ENCODE results near the gene SLC38A8. TPM values are rescaled to one million over a fixed set of nuclear protein-coding genes. Genes with fewer than 3 reads are reported as not detected.

Gene SLC38A8
- total and polyA plus RNA-seq, 2 donors (not counting 1 experiment from before 2014, with no cell fraction given) = not detected

- intact Hi-C loops (cut with micrococcal nuclease) = no loop called here
- Histone ChIP-seq H3K79me2 (ENCODE audit: control insufficient read depth, insufficient read depth, low read length) (no peaks in the 10 kb centered on the region), H3K4me1 (ENCODE audit: control insufficient read depth in 2 of 2, insufficient read depth in 2 of 2, low read length in 2 of 2) (peaks cover 0 to 4% of the 10 kb centered on the region in 2 donors), H3K9ac (ENCODE audit: low read length) (no peak overlapping the region), H3K36me3 (replicated peaks in 1 of 2; ENCODE audit: control extremely low read depth in 1 of 2, control insufficient read depth in 1 of 2, extremely low read depth in 1 of 2, insufficient read depth in 2 of 2, low read length in 1 of 2) (no peaks in the 10 kb centered on the region), H3K9me3 (ENCODE audit: control extremely low read depth in 1 of 3, control insufficient read depth in 2 of 3, insufficient read depth in 1 of 3, low read length in 2 of 3) (no peaks in the 10 kb centered on the region), H3K4me3 (ENCODE audit: control extremely low read depth in 1 of 5, extremely low read depth in 1 of 5, insufficient read depth in 1 of 5, low read depth in 2 of 5, low read length in 4 of 5) (no peak overlapping the region), H4K20me1 (ENCODE audit: control insufficient read depth, insufficient read depth, low read length, poor library complexity, severe bottlenecking) (no peaks in the 10 kb centered on the region), H3K27me3 (replicated peaks in 1 of 4; ENCODE audit: control extremely low read depth in 1 of 4, control insufficient read depth in 3 of 4, insufficient read depth in 4 of 4, low read length in 3 of 4) (peaks cover 0 to 15% (median 5%) of the 10 kb centered on the region in 4 experiments), H2AFZ (ENCODE audit: insufficient read depth, low read depth, low read length, poor library complexity, severe bottlenecking) (no peak overlapping the region), H3K4me2 (replicated peaks; ENCODE audit: low read depth, low read length, poor library complexity, severe bottlenecking) (no peak overlapping the region), H3K27ac (ENCODE audit: low read length in 2 of 2) (no peak overlapping the region)
- no peak overlapping the region for H3K4me3 Mint-ChIP-seq
- POLR2A ChIA-PET = no interaction called here
- H3K4me1 Mint-ChIP-seq = peaks cover 6% of the 10 kb centered on the region
- CTCF ChIA-PET = no interaction called here
- peaks cover 10% of the 10 kb centered on the region for H3K27me3 Mint-ChIP-seq
- DNase-seq (no peak), ATAC-seq (ENCODE audit: low read depth) (no peak)
- WGBS (ENCODE audit: insufficient coverage) = 97% methylated on average over 36 of the region's 36 CpGs
- H3K27ac Mint-ChIP-seq = no peak overlapping the region
- TF ChIP-seq, protein P1, sequence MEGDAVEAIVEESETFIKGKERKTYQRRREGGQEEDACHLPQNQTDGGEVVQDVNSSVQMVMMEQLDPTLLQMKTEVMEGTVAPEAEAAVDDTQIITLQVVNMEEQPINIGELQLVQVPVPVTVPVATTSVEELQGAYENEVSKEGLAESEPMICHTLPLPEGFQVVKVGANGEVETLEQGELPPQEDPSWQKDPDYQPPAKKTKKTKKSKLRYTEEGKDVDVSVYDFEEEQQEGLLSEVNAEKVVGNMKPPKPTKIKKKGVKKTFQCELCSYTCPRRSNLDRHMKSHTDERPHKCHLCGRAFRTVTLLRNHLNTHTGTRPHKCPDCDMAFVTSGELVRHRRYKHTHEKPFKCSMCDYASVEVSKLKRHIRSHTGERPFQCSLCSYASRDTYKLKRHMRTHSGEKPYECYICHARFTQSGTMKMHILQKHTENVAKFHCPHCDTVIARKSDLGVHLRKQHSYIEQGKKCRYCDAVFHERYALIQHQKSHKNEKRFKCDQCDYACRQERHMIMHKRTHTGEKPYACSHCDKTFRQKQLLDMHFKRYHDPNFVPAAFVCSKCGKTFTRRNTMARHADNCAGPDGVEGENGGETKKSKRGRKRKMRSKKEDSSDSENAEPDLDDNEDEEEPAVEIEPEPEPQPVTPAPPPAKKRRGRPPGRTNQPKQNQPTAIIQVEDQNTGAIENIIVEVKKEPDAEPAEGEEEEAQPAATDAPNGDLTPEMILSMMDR (IDR thresholded peaks at IDR 0.05) = no peak
- TF ChIP-seq EZH2 (IDR thresholded peaks at IDR 0.05; ENCODE audit: borderline replicate concordance, insufficient read depth, low read depth, low read length, poor library complexity, severe bottlenecking) = no peak
- H3K9me3 Mint-ChIP-seq (ENCODE audit: insufficient read depth) = no peaks in the 10 kb centered on the region
These were observed 77.0 kb downstream of the SLC38A8 start for GRCh38 chr16:83965444-83966152.

DNA sequence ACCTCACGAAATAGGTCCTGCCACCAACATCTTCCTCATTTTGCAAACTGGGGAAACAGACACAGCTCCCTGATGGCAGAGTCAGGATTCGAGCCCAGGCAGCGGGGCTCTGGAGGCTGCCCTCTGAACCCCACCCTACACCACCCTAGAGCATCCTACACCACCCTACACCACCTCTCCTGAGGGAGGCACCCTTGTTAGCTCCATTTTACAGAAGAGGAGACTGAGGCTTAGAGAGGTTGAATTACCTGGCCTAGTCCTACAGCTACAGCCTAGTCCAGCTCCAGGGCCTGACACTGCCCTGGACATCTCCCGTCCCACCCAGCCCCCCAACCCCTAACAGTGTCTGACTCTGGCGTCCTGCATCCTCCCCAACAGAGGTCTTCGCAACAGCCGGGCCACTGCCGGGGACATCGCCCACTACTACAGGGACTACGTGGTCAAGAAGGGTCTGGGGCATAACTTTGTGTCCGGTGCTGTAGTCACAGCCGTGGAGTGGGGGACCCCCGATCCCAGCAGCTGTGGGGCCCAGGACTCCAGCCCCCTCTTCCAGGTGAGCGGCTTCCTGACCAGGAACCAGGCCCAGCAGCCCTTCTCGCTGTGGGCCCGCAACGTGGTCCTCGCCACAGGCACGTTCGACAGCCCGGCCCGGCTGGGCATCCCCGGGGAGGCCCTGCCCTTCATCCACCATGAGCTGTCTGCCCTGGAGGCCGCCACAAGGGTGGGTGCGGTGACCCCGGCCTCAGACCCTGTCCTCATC is 77.7 kb downstream of the SLC38A8 start:
- no peak overlapping the region for H3K4me3 Mint-ChIP-seq
- Histone ChIP-seq H3K27me3 (replicated peaks in 1 of 4; ENCODE audit: control extremely low read depth in 1 of 4, control insufficient read depth in 3 of 4, insufficient read depth in 4 of 4, low read length in 3 of 4) (peaks cover 0 to 8% (median 4%) of the 10 kb centered on the region in 4 experiments), H3K27ac (ENCODE audit: low read length in 2 of 2) (no peak overlapping the region), H3K4me3 (ENCODE audit: control extremely low read depth in 1 of 5, extremely low read depth in 1 of 5, insufficient read depth in 1 of 5, low read depth in 2 of 5, low read length in 4 of 5) (no peak overlapping the region), H2AFZ (ENCODE audit: insufficient read depth, low read depth, low read length, poor library complexity, severe bottlenecking) (no peak overlapping the region), H3K4me1 (ENCODE audit: control insufficient read depth in 2 of 2, insufficient read depth in 2 of 2, low read length in 2 of 2) (peaks cover 0 to 4% of the 10 kb centered on the region in 2 donors), H3K9me3 (ENCODE audit: control extremely low read depth in 1 of 3, control insufficient read depth in 2 of 3, insufficient read depth in 1 of 3, low read length in 2 of 3) (no peaks in the 10 kb centered on the region), H3K9ac (ENCODE audit: low read length) (no peak overlapping the region), H3K36me3 (replicated peaks in 1 of 2; ENCODE audit: control extremely low read depth in 1 of 2, control insufficient read depth in 1 of 2, extremely low read depth in 1 of 2, insufficient read depth in 2 of 2, low read length in 1 of 2) (no peaks in the 10 kb centered on the region), H3K79me2 (ENCODE audit: control insufficient read depth, insufficient read depth, low read length) (no peaks in the 10 kb centered on the region), H3K4me2 (replicated peaks; ENCODE audit: low read depth, low read length, poor library complexity, severe bottlenecking) (no peak overlapping the region), H4K20me1 (ENCODE audit: control insufficient read depth, insufficient read depth, low read length, poor library complexity, severe bottlenecking) (no peaks in the 10 kb centered on the region)
- no peak for DNase-seq
- 95% methylated on average over 25 of the region's 26 CpGs for WGBS (ENCODE audit: insufficient coverage)
- no peaks in the 10 kb centered on the region for H3K9me3 Mint-ChIP-seq (ENCODE audit: insufficient read depth)
- intact Hi-C loops (cut with micrococcal nuclease) = no loop called here
- no peak for ATAC-seq (ENCODE audit: low read depth)
- no peak for TF ChIP-seq EZH2 (IDR thresholded peaks at IDR 0.05; ENCODE audit: borderline replicate concordance, insufficient read depth, low read depth, low read length, poor library complexity, severe bottlenecking)
- peaks cover 6% of the 10 kb centered on the region for H3K4me1 Mint-ChIP-seq
- no peak overlapping the region for H3K27ac Mint-ChIP-seq
- H3K27me3 Mint-ChIP-seq = peaks cover 6% of the 10 kb centered on the region
- POLR2A ChIA-PET = no interaction called here
- CTCF ChIA-PET = interaction anchor here (1.1 kb wide), 1 partner anchor 121 kb away, joined by 3 read pairs; no protein-coding TSS in a partner anchor
